Endodermal cell (in vitro differentiated cells): ENCODE data around the gene CARM1. TPM values are rescaled to one million over a fixed set of nuclear protein-coding genes. Genes with fewer than 3 reads are reported as not detected.

Source experiments
- DNase-seq: peaks from one replicate; pipeline ENCODE4 v3.0.0-alpha.2; 2017
- H3K27ac ChIP-seq: 2 replicates; pipeline ENCODE4 v1.5.1; 2013; ENCODE audit warnings: mild to moderate bottlenecking, low read depth, low read length, moderate library complexity
- H3K27me3 ChIP-seq: 2 replicates; pipeline ENCODE4 v1.6.1; 2013; ENCODE audit warnings: mild to moderate bottlenecking, low read length, moderate library complexity; ENCODE audit not compliant: insufficient read depth, control insufficient read depth, poor library complexity, severe bottlenecking
- H3K36me3 ChIP-seq: 2 replicates; pipeline ENCODE4 v1.7.0; 2013; ENCODE audit warnings: mild to moderate bottlenecking, low read length, moderate library complexity; ENCODE audit not compliant: control insufficient read depth, insufficient read depth
- H3K4me1 ChIP-seq: one replicate; pipeline ENCODE4 v1.7.0; 2013; ENCODE audit warnings: low read length; ENCODE audit not compliant: control insufficient read depth, insufficient read depth
- H3K4me3 ChIP-seq: 2 replicates; pipeline ENCODE4 v1.5.1; 2013; ENCODE audit warnings: mild to moderate bottlenecking, low read length, moderate library complexity
- H3K9ac ChIP-seq: 2 replicates; pipeline ENCODE4 v1.6.1; 2013; ENCODE audit warnings: mild to moderate bottlenecking, low read length, moderate library complexity; ENCODE audit not compliant: poor library complexity, severe bottlenecking; ENCODE audit errors: extremely low read depth
- H3K9me3 ChIP-seq: 2 replicates; pipeline ENCODE4 v1.6.1; 2013; ENCODE audit warnings: mild to moderate bottlenecking, low read length, moderate library complexity; ENCODE audit not compliant: control insufficient read depth
- H3K27ac Mint-ChIP-seq: 2 replicates; pipeline ENCODE4 v1.8.0; 2020; ENCODE audit warnings: mixed read lengths
- H3K27me3 Mint-ChIP-seq: 2 replicates; pipeline ENCODE4 v1.8.0; 2021; ENCODE audit warnings: mild to moderate bottlenecking, mixed read lengths; ENCODE audit not compliant: insufficient read depth
- H3K36me3 Mint-ChIP-seq: 2 replicates; pipeline ENCODE4 v1.8.0; 2020; ENCODE audit warnings: low read depth, mixed read lengths
- H3K4me1 Mint-ChIP-seq: 2 replicates; pipeline ENCODE4 v1.8.0; 2020; ENCODE audit warnings: mixed read lengths
- H3K4me3 Mint-ChIP-seq: 2 replicates; pipeline ENCODE4 v1.8.0; 2020; ENCODE audit warnings: mild to moderate bottlenecking, moderate library complexity, mixed read lengths
- H3K9me3 Mint-ChIP-seq: 2 replicates; pipeline ENCODE4 v1.8.0; 2020; ENCODE audit warnings: mild to moderate bottlenecking, mixed read lengths
- CTCF ChIP-seq: fragments of 200-600 bp; sonication (generic); conservative IDR thresholded peaks from 2 replicates; pipeline ENCODE4 v1.5.0; 2021; ENCODE audit warnings: antibody characterized with exemption, mild to moderate bottlenecking
- WGBS, 2 experiments: methylation state at CpG; one replicate each; pipeline versions ENCODE4 v1.1.5 to v1.1.7; 2013; ENCODE audit warnings: missing lambda C conversion rate in 2 of 2, mixed read lengths in 1 of 2; ENCODE audit not compliant: insufficient coverage in 1 of 2, insufficient read length in 1 of 2; 5-methylcytosine and 5-hydroxymethylcytosine counted together
- total RNA-seq, 2 donors: library from RNA; stranded (reverse); fragmentation: NEBNext Ultra II Directional in 1 of 2; extraction: Animal tissue kit (Norgen Biotek cat#: 25700) in 1 of 2; gene quantifications; 2 replicates in 1 of 2; 3 replicates in 1 of 2; pipeline ENCODE4 v1.2.1, GENCODE V29; 2021

CARM1 gene
- total RNA-seq, 2 donors from 2014 or later: 80.6 to 86.6 TPM

- Mint-ChIP-seq H3K36me3 (no peaks in the 10 kb centered on the region), H3K4me3 (peak overlapping the region; percentile 37), H3K4me1 (peaks cover 40% of the 10 kb centered on the region), H3K27ac (peak overlapping the region; percentile 92), H3K27me3 (no peaks in the 10 kb centered on the region), H3K9me3 (no peaks in the 10 kb centered on the region)
- H3K4me1 ChIP-seq: peaks cover 19% of the 10 kb centered on the region
- no peak for TF ChIP-seq CTCF
- H3K27ac ChIP-seq: peak overlapping the region; percentile 81
- H3K36me3 ChIP-seq: no peaks in the 10 kb centered on the region
- peak; percentile 75 for DNase-seq
- no peaks in the 10 kb centered on the region for H3K9me3 ChIP-seq
- peak overlapping the region; percentile 18 for H3K9ac ChIP-seq
- H3K4me3 ChIP-seq: no peak overlapping the region
- 43 to 62% methylated on average over 13 to 14 of the region's 14 CpGs for WGBS, 2 experiments
- no peaks in the 10 kb centered on the region for H3K27me3 ChIP-seq
These were observed 10.2 kb downstream of the CARM1 start for GRCh38 chr19:10881403-10882107.

- WGBS, 2 experiments: 82 to 86% methylated on average over 7 to 9 of the region's 9 CpGs
- Histone ChIP-seq H3K4me3 (no peak overlapping the region), H3K9me3 (no peaks in the 10 kb centered on the region), H3K27ac (peak overlapping the region; percentile 81), H3K4me1 (peaks cover 19% of the 10 kb centered on the region), H3K9ac (peak overlapping the region; percentile 18), H3K36me3 (no peaks in the 10 kb centered on the region), H3K27me3 (no peaks in the 10 kb centered on the region)
- Mint-ChIP-seq H3K4me1 (peaks cover 41% of the 10 kb centered on the region), H3K27me3 (no peaks in the 10 kb centered on the region), H3K9me3 (no peaks in the 10 kb centered on the region), H3K27ac (peak overlapping the region; percentile 92), H3K4me3 (peak overlapping the region; percentile 37), H3K36me3 (no peaks in the 10 kb centered on the region)
- TF ChIP-seq CTCF: no peak
- peak; percentile 52 for DNase-seq
These were observed 10.7 kb downstream of the CARM1 start for GRCh38 chr19:10882108-10882457.

- Mint-ChIP-seq H3K36me3 (no peaks in the 10 kb centered on the region), H3K9me3 (no peaks in the 10 kb centered on the region), H3K4me1 (peaks cover 49% of the 10 kb centered on the region), H3K27ac (peak overlapping the region; percentile 68), H3K27me3 (no peaks in the 10 kb centered on the region), H3K4me3 (no peak overlapping the region)
- no peak for TF ChIP-seq CTCF
- H3K27ac ChIP-seq: no peak overlapping the region
- no peak for DNase-seq
- H3K36me3 ChIP-seq: no peaks in the 10 kb centered on the region
- WGBS, 2 experiments: 94 to 95% methylated on average over 2 of the region's 2 CpGs
- H3K4me3 ChIP-seq: no peak overlapping the region
- H3K9me3 ChIP-seq: no peaks in the 10 kb centered on the region
- H3K4me1 ChIP-seq: peaks cover 19% of the 10 kb centered on the region
- no peak overlapping the region for H3K9ac ChIP-seq
- H3K27me3 ChIP-seq: no peaks in the 10 kb centered on the region
These were observed 12.9 kb downstream of the CARM1 start for GRCh38 chr19:10884274-10884673.
